Activated gamma-delta T cell (primary cell): ENCODE measurements around the gene FDX2.
"Not testable (repeated sequence)": the region's sequence is repeated elsewhere in the genome, so short reads cannot be mapped to it uniquely, and the experiment has no call there.

Source experiments
- DNase-seq: peaks from one replicate; lab custom pipeline; 2025; lab: John Stamatoyannopoulos, UW
- total RNA-seq, 2 donors: gene quantifications; one replicate each; lab custom pipeline; 2026; lab: John Stamatoyannopoulos, UW

Gene FDX2
- 0.04 to 0.10 reads per million in 2 donors for total RNA-seq

- DNase-seq, result peak; percentile 86
Observed at GRCh38 chr19:10315335-10316214, at the start of gene FDX2. FDX2 (minus strand) TSS chr19:10316015; CDS start chr19:10315996, 19 bp downstream.

DNA sequence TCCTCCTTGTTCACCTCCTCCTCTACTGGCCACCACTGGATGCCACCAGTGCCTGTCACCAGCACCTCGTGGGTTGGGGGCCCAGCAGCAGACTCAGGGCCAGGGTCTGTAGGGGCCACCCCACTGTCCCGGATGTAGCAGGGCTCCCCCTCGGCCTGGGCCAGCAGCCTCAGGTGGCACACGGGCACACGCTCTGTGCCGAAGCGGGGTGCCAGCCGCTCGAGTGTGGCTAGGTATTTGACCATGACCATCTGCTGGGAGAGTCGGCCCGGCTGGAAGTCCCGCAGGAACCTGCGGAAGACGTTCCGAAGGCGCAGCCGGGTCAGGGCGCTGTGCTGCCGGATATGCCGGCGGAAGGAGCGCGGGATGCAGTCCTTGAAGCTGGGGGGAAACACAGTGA is 49.7 kb upstream of the FDX2 start:
- no peak for DNase-seq

- DNase-seq, result no peak
Observed at GRCh38 chr19:10364644-10365043, 48.8 kb upstream of the FDX2 start.

GRCh38 chr19:10363789-10364281 is 48.0 kb upstream of the FDX2 start:
- no peak for DNase-seq

GRCh38 chr19:10362259-10362658 is 46.4 kb upstream of the FDX2 start:
- DNase-seq, result no peak

- DNase-seq, result no peak
Observed at GRCh38 chr19:10361569-10362011, 45.8 kb upstream of the FDX2 start.

DNA sequence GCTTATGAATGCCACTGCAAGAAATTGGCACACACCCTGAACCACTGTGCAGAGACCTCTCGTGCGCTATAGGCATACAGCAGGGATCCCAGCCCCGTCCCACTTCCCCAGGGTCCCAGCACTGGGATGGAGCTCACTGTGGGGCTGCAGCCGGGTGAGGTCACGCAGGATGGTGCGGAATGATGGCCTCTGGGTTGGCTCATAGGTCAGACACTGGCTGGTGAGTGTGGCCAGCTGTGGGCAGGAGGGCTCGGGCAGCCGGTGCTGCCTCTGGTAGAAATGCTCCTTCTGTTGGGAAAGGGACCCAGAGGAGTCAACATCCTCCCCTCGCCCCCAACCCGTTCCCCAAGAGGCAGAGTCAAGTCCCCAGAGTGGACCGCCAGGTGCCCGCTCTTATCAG is 40.6 kb upstream of the FDX2 start:
- no peak for DNase-seq

GRCh38 chr19:10353793-10354391 is 38.1 kb upstream of the FDX2 start:
- no peak for DNase-seq

GRCh38 chr19:10352764-10353671 is 37.2 kb upstream of the FDX2 start:
- DNase-seq, result no peak

DNA sequence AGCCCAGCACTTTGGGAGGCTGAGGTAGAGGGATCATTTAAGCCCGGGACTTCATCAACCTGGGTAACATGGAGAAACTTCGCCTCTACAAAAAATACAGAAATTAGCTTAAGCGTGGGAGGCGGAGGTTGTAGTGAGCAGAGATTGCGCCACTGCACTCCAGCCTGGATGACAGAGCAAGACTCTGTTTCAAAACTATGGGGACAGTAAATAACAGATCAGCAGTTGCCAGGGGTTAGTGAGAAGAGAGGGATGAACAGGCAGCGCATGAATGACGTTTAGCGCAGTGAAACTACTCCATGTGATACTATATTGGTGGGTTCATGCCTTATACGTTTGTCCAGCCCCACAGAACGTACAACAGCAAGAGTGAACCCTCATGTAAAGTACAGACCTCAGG is 30.7 kb upstream of the FDX2 start:
- DNase-seq, result no peak

GRCh38 chr19:10344780-10345179 is 29.0 kb upstream of the FDX2 start:
- no peak for DNase-seq

DNA sequence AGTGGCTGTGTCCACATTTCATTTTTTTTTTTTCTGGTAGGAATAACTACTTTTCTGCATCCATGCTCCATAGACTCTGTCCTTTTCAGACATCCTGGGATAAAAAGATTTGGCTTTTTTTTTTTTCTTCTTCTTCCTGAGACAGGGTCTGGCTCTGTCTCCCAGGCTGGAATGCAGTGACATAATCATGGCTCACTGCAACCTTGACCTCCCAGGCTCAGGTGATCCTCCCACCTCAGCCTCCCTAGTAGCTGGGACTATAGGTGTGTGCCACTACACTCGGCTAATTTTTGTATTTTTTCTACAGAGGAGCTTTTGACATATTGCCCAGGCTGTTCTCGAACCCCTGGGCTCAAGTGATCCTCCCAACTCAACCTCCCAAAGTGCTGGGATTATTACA is 27.7 kb upstream of the FDX2 start:
- DNase-seq, result no peak

GRCh38 chr19:10339977-10340376 is 24.2 kb upstream of the FDX2 start:
- DNase-seq, result no peak

GRCh38 chr19:10339380-10339960 is 23.7 kb upstream of the FDX2 start, which contains the start of gene ICAM3:
ICAM3 (minus strand) TSS chr19:10339624; CDS start chr19:10339614, 10 bp downstream.
- no peak for DNase-seq

DNA sequence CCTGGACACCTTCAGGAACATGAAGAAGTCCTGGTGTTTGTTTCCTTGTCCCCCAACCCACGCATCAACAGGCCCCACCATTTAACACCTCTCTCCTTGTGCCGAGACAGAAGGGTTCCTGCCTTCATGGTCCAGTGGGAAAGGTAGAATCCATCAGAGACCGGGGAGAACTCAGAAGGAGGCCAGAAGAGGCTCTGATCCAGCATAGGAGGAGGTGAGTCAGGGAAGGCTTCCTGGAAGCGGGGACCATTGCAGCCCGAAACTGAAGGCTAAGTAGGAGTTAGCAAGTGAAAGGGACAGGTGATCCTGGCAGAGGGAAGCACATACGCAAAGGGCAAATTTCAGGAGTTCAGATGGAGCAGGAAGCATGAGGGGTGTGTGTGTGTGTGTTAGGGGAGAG is 23.1 kb upstream of the FDX2 start:
- DNase-seq, result no peak

DNA sequence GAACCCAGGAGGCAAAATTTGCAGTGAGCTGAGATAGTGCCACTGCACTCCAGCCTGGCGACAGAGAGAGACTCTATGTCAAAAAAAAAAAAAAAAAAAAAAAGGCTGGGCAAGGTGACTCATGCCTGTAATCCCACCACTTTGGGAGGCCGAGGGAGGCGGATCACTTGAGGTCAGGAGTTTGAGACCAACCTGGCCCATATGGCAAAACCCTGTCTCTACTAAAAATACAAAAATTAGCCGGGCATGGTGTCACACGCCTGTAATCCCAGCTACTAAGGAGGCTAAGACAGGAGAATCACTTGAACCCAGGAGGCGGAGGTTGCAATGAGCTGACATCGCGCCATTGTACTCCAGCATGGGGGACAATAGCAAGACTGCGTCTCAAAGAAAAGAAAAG is 20.9 kb upstream of the FDX2 start:
- not testable (repeated sequence) for DNase-seq

DNA sequence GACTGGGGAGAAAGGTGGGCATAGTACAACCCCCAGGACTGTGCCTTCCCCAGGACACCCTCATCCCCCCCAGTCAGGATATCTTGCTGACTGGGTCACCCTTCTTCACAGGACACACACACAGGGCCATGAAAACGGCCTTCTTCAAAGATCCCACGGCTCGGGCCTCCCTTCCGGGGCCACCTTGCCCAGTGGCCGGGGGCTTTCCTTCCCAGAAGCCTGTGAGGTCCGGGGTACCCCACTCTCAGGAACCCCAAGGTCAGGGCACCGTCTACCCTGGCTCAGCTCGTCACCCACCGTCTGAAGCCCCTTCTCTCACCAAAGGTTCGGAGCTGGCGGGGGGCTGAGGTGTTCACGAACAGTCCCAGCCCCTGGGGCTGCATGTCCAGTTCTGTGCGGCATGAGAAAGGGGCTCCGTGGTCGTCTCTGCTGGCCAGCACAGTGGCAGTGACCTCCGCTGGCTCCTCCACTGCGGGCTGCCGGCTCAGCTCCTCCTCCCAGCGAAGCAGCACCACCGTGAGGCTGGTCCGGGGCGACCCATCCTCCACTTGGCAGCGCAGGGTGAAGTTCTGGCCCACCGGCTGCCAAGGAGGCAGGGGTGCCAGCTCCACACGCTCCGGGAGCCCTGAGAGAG is 19.7 kb upstream of the FDX2 start:
- no peak for DNase-seq

DNA sequence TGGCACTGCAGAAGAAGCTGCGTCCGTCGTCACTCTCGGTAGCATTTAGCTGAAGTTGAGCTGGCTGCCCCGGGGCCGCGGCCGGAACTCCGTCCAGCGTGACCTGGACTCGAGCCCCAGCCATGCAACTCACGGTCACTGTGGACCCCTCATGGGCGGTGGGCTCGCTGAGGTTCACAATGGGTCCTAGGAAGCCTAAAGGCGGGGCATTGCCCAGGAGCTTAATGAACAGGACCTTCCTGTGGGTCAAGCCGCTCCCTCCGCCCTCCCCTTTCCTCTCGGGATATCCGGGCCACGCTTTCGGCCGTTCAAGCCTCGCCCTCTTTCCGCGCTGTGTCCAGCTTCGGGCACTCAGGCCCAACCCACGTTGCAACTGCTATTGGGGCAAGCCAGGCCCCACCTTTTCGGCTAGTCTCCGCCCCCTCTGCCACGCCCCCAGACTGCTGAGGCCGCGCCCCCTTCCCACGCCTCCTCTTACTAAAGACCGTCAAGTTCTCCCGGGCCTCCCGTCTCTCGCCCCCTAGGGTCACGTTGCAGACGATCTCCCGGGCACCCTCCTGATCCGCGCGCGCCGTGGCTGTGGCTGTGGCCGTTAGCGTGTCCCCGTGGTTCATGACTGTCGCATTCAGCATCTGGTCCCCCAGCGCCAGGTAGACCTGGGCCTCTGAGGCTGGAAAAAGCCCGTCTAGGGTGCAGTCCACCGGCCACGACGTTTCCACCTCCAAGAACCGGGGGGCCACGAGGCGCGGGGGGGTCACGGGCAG is 19.0 kb upstream of the FDX2 start:
- no peak for DNase-seq

- DNase-seq, result no peak
Observed at GRCh38 chr19:10333758-10334587, 18.2 kb upstream of the FDX2 start.
